ENCODE measurements around the gene NR2C2. TPM values are rescaled to one million over a fixed set of nuclear protein-coding genes. Genes with fewer than 3 reads are reported as not detected.
A peak's percentile ranks its signal among the peaks of the same experiment; 100 is the strongest.

The NR2C2 gene
- total and polyA plus RNA-seq, 9 of the 15 experiments (the other 6 are each of a cell fraction or from before 2014, with no cell fraction given): 6.1 to 33.0 (median 14.6) TPM

DNA sequence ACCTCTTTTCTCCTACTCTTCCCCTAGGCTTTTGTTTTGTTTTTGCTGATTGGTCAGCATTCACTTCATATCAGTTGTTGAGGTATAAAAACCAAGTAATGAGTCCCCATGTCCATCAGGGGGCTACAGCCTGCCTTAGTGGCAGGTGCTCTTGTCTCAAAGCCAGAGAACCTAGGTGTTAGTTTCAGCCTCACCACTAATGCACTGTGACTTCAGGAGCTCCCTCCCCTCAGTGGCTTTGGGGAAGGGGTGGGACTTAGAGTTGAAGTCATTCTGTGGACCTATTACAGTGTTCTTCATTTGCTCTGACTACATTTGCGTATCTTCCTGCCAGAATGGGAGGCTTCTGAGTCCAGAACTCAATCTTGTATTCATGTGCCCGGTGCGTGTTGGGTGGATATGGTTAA is 41.6 kb downstream of the NR2C2 start (continued):
- TF ChIP-seq HMG20A (CRISPR knock-in tag; conservative IDR thresholded peaks at IDR 0.05) (no peak), C11orf30 (IDR thresholded peaks at IDR 0.05; ENCODE audit: low read depth) (peak; percentile 51; the same call in 1 of the 2 replicates), DPF2 (IDR thresholded peaks at IDR 0.05) (no peak), KDM1A (IDR thresholded peaks at IDR 0.05) (no peak), ZNF140 (CRISPR knock-in tag; IDR thresholded peaks at IDR 0.05) (no peak), PRPF4 (IDR thresholded peaks at IDR 0.05; ENCODE audit: insufficient read depth, low read depth, low read length, poor library complexity, severe bottlenecking) (no peak), RBM39 (optimal IDR thresholded peaks at IDR 0.05; ENCODE audit: low read depth, low read length) (no peak), PYGO2 (tag; IDR thresholded peaks at IDR 0.05) (no peak), ATF1 (CRISPR knock-in tag; IDR thresholded peaks at IDR 0.05) (no peak), ATF1 (tag; IDR thresholded peaks at IDR 0.05) (no peak), ZNF316 (IDR thresholded peaks at IDR 0.05) (peak; percentile 74), BHLHE40 (IDR thresholded peaks at IDR 0.05; ENCODE audit: low read length) (no peak)
- TF ChIP-seq, protein P1, sequence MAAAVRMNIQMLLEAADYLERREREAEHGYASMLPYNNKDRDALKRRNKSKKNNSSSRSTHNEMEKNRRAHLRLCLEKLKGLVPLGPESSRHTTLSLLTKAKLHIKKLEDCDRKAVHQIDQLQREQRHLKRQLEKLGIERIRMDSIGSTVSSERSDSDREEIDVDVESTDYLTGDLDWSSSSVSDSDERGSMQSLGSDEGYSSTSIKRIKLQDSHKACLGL (CRISPR knock-in tag; IDR thresholded peaks at IDR 0.05; ENCODE audit: borderline replicate concordance, poor library complexity, severe bottlenecking): no peak
- TF ChIP-seq, protein P2, sequence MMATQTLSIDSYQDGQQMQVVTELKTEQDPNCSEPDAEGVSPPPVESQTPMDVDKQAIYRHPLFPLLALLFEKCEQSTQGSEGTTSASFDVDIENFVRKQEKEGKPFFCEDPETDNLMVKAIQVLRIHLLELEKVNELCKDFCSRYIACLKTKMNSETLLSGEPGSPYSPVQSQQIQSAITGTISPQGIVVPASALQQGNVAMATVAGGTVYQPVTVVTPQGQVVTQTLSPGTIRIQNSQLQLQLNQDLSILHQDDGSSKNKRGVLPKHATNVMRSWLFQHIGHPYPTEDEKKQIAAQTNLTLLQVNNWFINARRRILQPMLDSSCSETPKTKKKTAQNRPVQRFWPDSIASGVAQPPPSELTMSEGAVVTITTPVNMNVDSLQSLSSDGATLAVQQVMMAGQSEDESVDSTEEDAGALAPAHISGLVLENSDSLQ (IDR thresholded peaks at IDR 0.05): peak; percentile 57
- TF ChIP-seq, protein P3, sequence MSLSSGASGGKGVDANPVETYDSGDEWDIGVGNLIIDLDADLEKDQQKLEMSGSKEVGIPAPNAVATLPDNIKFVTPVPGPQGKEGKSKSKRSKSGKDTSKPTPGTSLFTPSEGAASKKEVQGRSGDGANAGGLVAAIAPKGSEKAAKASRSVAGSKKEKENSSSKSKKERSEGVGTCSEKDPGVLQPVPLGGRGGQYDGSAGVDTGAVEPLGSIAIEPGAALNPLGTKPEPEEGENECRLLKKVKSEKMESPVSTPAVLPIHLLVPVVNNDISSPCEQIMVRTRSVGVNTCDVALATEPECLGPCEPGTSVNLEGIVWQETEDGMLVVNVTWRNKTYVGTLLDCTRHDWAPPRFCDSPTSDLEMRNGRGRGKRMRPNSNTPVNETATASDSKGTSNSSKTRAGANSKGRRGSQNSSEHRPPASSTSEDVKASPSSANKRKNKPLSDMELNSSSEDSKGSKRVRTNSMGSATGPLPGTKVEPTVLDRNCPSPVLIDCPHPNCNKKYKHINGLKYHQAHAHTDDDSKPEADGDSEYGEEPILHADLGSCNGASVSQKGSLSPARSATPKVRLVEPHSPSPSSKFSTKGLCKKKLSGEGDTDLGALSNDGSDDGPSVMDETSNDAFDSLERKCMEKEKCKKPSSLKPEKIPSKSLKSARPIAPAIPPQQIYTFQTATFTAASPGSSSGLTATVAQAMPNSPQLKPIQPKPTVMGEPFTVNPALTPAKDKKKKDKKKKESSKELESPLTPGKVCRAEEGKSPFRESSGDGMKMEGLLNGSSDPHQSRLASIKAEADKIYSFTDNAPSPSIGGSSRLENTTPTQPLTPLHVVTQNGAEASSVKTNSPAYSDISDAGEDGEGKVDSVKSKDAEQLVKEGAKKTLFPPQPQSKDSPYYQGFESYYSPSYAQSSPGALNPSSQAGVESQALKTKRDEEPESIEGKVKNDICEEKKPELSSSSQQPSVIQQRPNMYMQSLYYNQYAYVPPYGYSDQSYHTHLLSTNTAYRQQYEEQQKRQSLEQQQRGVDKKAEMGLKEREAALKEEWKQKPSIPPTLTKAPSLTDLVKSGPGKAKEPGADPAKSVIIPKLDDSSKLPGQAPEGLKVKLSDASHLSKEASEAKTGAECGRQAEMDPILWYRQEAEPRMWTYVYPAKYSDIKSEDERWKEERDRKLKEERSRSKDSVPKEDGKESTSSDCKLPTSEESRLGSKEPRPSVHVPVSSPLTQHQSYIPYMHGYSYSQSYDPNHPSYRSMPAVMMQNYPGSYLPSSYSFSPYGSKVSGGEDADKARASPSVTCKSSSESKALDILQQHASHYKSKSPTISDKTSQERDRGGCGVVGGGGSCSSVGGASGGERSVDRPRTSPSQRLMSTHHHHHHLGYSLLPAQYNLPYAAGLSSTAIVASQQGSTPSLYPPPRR (CRISPR knock-in tag; IDR thresholded peaks at IDR 0.05; ENCODE audit: borderline replicate concordance): no peak
